HG03280 (cell line): Measurements from ENCODE around the gene CLCN6.

Source experiments
- ATAC-seq: cut with Tn5 transposase; IDR thresholded peaks from one replicate; pipeline ENCODE4 v1.9.1; 2021; ENCODE audit warnings: mild to moderate bottlenecking, moderate library complexity; ENCODE audit not compliant: unreplicated experiment

Gene CLCN6

DNA sequence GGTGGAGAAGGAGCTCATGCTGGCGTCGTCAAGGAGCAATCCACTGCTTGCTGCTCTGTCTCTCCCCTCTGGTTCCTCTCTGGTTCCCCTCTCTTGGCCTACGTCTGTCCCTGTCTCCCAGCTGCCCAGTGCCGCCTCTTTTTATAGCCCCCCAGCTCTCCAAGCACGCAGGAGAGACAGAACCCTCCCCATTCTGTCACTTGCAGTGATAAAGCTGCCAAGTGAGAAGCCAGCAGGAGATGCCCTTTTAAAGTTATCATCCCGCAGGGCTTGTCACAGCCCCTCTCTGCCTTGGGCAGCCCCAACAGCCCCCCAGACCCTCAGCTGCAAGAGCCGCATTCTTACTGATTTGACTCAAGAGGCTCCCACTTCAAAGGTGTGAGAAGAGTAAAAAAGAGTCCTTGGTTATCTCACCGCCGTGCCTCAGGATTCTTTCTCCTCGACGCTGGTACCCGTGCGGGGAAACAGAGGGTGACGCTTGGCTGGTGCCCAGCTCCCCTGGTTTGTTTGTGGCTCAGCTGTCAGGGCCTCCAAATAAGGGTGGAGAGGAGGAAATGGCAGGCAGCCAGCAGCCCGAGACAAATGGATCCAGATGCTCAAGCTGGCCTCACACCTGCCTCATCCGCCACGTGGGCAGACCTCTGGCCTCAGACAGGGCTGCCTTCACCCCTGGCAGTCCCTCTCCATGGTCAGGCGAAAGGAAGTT lies 41.8 kb downstream of the CLCN6 start, which contains the start of gene NPPA:
NPPA (minus strand) TSS at position 117 of the 706 bp plus-strand sequence; CDS start at position 18, 99 bp downstream.
- ATAC-seq = no peak

DNA sequence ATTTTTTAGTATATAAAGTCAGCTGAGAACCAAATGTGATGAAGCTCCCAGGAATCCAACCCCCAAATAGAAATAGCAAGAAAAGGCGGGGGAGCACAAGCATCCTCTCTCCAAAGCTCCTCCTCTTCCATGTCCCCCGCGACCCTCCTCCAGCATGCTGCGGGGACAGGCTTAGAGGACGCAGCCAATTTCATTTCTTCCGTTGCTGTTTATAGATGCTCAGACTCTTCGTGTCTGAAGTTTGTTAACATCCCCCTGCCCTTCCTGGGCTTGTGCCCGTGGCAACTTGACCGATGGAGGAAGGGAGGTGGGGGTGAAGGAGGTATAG lies 42.3 kb downstream of the CLCN6 start:
- no peak for ATAC-seq

DNA sequence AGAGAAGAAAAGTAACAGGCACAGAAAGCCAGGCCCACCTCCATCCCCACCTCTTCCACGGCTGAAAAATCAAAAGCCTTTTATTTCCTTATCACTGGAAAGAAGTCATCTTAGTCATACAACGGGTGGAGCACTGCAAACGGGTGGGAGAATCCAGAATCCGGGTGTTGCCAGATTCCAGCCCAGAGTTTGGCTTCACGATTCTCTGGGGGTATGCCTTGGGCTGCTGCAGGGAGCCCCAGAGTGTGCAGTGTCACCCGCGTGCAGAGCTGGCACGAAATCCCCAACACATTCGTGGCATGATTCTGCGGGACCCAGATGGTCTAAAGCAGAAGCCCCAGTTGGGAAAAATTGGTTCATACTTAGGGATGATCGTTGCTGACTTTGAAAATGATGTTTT lies 44.2 kb downstream of the CLCN6 start:
- ATAC-seq = no peak

DNA sequence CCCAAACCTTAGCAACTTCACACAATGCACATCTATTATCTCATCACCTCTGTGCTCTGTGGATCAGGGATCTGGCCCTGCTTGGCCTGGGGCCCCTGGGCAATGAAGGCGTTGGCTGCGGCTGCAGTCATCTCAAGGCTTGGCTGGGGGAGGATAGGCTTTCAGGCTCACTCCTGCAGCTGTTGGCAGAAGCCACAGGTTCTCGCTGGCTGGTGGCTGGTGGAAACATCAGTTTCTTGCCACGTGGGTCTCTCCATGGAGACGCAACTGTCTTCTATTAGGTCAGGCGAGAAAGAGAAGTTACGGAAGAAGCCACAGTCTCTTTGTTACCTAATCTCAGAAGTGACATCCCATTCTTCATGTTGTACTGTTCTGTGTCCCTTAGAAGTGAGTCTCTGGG lies 45.2 kb downstream of the CLCN6 start:
- ATAC-seq = no peak

DNA sequence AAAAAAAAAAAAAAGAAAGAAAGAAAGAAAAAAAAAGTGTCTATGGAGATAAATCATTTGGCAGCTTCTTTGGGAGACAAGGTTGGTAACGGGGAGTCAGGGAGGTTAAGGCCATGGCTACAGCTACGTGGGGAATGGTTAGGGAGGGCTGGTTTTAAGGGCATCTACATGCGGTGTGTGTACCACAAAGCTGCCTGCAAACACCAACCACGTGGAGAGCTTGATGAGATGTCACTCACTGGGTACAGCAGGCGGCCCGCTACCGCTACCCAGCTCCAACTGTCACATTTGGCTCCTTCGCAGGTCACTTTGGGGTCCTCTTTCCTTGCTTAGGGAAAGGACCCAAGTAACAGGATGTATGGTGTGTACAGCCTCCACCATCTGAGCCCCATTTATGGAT lies 48.5 kb downstream of the CLCN6 start:
- no peak for ATAC-seq

DNA sequence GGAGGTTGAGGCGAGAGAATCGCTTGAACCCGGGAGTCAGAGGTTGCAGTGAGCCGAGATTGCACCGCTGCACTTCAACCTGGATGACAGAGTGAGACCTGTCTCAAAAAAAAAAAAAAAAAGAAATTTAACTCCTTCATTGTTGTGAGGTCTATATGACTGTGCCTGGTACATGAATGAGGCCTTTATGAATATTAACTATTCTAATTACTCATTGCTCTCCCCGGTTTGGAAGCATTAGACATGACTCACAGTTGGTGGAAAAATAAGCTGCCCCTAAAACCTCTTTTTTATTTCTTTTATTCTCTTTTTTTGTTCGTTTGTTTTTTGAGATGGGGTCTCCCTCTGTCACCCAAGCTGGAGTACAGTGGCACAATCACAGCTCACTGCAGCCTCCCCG lies 49.4 kb downstream of the CLCN6 start:
- ATAC-seq = no peak

DNA sequence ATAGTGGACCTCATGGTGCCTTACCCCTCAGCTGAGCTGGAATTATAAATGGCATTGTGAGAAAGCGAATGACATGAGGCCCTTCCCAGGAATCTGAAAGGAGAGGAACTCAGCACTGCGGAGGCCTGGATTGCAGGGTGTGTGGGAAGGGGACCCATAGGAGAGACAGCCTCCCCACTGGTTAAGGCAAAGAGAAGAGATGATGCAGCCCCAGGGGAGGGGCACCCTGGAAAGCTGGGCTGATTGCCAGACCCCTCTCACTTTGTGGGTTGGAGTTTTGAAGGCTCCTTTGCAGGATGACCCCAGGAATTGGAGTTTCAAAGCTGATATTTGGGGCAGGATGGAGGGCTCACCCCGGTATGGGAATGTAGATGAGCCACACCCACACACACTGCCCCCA lies 50.7 kb downstream of the CLCN6 start:
- no peak for ATAC-seq

DNA sequence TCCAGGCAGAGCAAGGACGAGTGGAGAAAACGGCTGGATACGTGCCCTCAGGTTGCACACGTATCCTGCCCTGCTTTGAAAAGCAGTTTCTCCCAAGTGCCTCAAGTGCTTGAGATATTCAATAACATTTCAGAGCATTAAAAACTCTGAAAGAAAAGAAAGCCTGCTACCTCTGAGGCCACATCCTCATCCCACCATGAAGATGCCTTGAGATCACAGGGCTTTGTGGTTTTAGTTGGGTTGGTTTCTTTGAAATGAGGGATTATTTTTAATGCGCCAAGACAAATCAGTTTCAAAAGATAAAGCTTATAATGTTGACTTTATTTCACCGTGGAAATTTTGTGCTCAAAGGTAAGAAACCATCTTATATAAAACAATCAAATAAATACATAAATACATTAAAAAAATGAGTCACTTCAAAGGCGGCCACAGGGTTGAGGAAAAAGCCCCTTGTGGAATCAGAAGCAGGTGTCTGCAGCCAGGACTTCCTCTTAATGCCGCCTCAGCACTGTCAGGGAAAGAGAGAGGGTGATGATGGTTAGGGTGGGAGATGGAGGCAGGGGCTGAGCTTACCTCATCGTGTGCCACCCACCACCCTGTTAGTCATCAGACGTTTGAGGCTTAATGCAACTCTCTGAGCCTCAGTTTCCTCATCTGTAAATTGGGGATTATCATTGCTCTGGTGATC lies 51.3 kb downstream of the CLCN6 start:
- ATAC-seq = no peak

DNA sequence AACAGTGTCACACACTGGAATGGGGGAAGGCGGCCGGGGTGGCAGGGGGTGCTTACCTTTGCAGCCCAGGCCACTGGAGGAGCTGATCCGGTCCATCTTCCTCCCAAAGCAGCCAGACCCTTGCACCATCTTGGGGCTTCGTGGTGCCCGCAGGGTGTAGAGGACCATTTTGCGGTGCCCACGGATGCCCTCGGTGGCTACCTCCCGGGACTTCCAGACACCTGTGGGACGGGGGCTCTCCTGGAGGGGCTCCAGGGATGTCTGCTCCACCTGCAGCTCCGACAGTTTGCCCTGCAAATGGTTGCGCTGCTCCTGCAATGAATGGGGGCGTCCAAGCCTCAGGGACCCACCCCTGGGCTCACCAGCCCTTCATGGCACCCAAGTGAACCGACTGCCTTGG lies 52.2 kb downstream of the CLCN6 start:
- no peak for ATAC-seq

DNA sequence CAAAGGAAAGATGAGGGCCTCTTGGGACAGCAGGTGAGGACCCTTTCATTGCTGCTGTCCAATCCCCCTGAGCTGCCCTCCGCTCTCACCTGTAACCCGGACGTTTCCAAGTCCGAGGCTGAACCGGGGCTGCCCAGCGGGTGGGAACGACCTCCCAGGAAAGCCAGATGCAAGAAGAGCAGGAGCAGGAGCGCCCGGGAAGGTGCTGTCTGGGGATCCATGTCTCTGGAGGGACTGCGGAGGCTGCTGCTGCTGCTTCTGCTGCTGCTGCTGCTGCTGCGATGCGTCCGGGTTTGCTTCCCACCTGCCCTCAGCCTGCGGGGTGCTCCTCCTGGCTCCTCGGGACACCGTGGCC lies 52.6 kb downstream of the CLCN6 start, which contains the start of gene NPPB:
NPPB (minus strand) TSS at position 333 of the 355 bp plus-strand sequence; CDS start at position 221, 112 bp downstream.
- no peak for ATAC-seq

DNA sequence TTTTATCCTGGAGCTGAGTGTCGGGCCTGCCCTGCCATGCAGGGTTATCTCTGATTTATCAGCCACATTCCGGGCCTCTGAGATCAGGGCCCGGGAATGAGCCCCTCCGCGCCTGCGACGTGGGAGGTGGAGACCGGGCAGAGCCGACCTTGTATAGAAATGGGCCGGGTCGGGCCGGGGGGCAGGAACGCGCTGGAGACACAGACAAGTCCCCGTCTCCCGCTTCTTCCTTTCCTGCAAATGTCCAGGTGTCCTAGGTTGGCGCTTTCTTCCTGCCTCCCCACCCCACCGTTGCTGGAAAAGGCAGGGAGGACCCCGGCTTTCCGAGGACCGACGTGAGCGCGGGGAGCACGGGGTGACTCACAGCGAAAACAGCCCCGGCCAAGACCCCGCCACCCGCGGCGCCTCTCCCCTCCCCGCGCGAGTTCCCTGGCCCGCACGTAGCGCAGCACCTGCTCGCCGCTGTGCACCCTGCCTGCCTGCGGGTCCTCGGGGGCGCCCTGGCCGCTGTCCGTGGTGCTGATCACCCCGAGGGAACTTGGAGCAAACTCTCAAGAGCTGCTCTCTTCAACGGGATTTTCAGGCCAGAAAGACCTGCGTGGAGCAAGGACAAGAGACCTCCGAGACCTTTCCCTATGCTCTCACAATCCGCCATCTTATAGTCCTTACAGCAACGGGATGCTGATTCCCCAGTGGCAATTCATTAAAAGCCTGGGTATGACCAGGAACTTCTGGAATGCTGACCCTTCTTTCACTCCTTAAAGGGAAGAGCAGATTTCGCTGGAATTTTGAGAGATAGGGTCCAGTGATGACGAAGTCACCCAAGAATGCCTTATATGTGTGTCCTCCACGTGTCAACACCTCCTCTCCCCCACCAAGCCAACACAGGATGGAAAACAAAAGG lies 53.2 kb downstream of the CLCN6 start:
- ATAC-seq = no peak

DNA sequence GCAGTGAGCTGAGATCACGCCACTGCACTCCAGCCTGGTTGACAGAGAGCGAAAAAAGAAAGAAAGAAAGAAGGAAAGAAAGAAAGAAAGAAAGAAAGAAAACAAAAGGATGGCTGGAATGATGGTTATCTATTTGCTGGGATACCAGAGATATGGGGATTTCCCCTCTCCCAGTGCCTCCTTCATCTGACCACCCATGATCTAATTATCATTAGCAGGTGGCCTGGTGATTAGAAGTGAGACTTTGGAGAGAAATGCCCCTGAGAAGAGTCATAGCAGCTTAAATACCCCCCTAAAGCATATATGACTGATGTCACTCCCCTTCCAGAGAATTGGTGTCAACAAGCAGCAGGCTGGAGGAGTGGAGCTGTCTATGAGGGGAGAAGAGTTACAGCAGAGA lies 54.1 kb downstream of the CLCN6 start:
- ATAC-seq = no peak

DNA sequence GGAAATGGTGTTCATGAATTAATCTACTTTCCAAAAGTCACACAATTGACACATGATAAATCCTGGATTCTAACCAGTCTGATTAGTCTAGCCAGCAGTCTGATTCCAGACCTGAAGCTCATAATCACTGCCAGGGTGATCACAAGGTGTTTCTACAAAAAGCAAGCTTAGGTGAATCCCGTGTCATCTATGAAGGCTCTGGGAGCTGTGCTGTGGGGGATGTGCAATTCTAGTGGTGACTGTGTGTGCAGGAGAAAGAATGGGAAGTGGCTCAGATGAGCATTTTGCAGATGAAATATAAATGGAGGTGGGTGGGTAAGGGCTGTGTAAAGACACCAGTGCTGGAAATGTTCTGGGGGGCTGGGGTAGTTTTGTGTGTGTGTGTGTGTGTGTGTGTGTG lies 54.6 kb downstream of the CLCN6 start:
- ATAC-seq = no peak

DNA sequence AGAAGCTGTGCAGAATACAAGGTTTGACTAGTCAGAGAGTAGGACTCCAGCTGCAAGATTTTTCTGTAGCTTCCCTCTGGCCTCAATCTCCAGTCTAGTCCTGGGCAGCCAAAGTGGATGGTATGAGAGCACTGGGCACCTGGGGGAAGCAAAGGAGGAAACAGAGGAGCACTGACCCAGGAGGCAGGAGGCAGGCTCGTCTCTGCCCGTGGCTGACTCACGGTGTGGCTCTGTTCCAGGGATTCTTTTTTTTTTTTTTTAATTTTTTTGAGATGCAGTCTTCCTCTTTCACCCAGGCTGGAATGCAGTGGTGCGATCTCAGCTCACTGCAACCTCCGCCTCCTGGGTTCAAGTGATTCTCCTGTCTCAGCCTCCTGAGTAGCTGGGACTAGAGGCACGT lies 56.9 kb downstream of the CLCN6 start:
- no peak for ATAC-seq

DNA sequence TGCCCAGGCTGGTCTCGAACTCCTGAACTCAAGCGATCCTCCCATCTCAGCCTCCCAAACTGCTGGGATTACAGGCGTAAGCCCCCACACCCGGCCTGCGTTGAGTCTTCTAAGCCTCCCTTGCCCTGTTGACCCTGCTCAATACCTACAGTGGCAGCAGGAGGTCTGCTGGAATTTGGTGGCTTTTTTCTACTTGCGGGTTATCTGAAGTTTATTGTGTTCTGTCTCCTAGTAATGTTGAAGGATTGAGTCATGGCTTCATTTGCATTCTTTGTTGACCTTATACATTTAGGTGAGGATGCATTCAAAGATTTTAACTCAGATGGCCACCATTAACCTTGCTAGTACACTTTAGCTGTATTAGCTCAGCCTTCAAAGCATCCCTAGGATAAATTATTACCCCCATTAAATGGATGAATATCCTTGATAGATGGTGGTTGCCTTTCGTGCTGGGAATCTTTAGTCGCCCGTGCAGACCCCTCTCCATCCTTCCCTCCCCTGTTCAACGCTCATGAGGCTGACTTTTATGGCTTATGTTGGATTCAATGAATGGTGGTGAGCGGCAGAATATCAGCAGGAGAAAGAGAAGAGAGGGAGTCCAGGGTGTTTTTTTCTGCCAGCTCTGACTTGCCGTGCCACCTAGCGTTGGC lies 62.5 kb downstream of the CLCN6 start:
- ATAC-seq = no peak

DNA sequence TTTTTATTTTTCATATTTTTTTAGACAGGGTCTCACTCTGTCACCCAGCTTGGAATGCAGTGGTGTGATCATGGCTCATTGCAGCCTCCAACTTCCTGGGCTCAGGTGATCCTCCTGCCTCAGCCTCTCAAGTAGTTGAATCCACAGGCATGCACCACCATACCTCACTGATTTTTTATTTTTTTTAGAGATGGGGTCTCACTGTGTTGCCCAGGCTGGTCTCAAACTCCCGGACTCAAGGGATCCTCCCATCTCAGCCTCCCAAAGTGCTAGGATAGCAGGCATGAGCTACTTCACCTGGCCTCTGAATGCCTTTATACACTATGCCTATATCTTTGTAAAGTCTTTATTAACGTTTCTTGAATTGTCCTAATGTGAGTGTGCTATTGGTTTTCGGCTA lies 63.1 kb downstream of the CLCN6 start:
- no peak for ATAC-seq

DNA sequence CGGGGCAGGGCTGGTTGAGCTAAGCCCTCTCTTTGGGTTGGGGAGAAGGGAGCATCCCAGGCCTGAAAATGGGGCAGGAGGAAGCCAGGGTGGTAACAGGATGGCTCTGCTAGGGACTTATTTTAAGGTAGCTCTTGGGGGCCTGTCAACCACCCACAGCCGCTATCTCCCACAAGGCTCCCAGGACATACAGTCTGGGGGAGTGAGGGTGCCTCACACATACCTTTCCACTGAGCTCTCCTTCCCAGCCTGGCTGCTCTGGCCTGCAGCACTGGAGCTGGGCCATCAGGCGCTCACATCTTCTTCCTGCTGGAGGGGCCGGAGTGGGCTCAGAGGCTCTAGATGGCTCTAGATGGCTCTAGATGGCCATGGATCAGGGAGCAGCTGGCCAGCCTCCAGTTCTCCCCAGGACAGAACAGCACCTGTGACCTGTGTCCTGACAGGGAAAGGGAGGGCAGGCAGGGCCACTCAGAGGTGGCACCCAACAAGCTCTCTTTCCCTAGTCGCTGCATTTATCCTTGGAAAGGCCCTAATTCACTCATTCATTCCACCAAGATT lies 63.7 kb downstream of the CLCN6 start:
- no peak for ATAC-seq

DNA sequence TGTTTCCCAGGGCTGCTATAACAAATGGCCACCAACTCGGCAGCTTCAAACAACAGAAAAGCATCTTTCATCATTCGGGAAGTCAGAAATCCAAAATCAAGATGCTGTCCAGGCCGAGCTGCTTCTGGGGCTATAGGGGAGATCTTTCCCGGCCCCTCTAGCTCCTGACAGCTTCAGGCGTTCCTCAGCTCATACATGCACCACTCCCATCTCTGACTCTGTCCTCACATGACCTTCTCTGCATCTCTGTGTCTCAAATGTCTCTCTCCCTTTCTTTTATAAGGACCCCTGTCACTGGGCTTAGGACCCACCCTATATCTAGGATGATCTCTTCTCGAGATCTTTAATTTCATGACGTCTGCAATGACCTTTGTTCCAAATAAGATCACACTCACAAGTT lies 66.6 kb downstream of the CLCN6 start:
- no peak for ATAC-seq

DNA sequence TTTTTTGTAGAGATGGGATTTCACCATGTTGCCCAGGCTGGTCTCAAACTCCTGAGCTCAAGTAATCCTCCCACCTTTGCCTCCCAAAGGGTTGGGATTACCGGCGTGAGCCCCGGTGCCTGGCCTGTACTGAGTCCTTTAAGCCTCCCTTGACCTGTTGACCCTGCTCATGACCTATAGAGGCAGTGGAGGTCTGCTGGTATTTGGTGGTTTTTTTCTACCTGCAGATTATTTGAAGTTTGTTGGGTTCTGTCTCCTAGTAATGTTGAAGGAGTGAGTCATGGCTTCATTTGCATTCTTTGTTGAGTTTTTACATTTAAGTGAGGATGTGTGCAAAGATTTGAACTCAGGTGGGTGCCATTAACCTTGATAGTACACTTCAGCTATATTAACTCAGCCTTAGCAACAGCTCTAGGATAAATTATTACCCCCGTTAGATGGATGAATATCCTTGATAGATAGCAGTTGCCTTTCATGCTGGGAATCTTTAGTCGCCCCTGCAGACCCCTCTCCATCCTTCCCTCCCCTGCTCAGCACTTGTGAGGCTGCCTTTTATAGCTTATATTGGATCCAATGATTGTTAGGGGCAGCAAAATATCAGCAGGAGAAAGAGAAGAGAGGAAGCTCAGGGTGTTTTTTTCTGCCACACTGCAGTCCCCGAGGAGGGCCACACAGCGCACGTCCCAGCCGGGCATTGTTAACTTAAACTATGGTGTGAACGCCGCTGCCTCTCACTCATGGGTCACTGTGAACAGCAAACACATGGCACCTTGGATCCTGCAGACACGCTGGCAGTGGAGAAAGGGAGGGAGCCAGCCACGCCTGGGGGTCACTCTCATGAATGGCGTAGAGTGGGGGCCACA lies 67.6 kb downstream of the CLCN6 start:
- no peak for ATAC-seq

DNA sequence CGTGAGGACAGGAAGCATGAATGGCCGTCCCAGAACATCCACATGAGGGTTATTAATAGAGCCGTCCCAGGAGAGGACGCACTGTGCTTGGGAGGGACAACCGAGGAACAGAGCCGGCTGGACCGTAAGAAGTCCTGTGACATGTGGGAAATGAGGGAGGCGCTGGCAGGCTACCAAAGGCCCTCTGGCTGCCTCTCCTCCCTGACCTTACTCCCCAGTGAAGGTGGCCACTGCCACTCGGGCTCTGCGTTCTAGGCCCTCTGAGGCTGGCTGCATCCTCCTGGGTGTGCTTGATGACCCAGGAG lies 68.2 kb downstream of the CLCN6 start:
- no peak for ATAC-seq
